ENCODE results near the gene TCF23.

The TCF23 gene

DNA sequence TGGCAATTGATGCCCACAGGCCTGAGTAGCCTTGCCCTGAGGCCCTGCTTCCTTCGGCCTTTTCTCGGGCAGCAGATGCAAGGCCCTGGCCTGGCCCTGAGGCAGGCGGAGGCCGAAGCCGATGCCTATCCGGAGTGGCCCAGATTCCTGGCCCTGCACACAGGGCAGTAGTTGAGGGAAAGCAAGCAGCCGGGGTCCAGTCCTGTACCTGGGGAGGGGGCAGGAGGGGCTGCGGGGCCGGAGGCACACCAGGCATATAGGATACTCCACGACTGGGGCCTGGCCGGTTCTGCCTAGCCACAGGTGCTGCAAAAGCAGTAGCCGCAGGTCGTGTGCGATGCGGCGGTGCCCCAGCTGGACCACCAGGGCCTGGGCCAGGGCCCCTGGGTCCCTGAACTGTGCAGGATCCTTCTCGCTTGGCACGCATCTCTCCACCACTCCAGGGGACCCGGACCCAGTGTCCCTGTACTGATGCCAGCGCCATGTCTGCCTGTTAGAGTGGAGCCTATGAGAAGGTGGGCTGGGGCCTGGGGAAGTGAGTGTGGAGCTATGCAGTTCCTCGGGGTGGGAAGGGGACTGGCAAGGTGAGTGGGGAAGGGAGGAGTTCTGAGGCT lies 11.4 kb upstream of the TCF23 start:
- peaks cover 29% of the 10 kb centered on the region for H3K4me1 ChIP-seq
- no peaks in the 10 kb centered on the region for H3K9me3 ChIP-seq
- H4K20me1 ChIP-seq = peaks cover 18% of the 10 kb centered on the region
- H3K36me3 ChIP-seq = peaks cover 8% of the 10 kb centered on the region
- no peak overlapping the region for H3K27ac ChIP-seq
- H3K27me3 ChIP-seq = no peaks in the 10 kb centered on the region
- no peak overlapping the region for H3K4me3 ChIP-seq
- no peak overlapping the region for H3K4me2 ChIP-seq
- no peak for TF ChIP-seq Cebpa-rat (IDR thresholded peaks at IDR 0.05)
- H3K9ac ChIP-seq = no peak overlapping the region

DNA sequence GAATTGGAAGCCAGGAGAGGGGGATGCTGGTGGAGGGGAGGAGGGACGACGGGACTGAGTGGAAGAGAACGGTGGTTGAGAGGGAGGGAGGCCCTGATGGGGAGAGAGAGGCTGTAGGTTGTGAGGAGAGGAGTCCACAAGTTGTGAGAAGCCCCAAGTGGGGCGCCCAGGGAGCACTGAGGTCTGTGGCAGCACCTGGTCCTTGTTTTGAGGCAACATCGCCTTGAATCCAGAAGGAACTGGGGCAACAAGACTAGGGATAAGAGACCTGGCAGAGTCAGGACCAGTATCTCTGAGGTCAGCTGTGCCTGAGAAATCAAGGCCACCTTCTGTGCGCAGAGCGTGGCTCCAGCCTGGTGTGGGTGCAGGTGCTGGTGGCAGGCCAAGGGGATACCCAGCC lies 10.7 kb upstream of the TCF23 start:
- no peak for TF ChIP-seq Cebpa-rat (IDR thresholded peaks at IDR 0.05)
- Histone ChIP-seq H3K4me1 (peaks cover 23% of the 10 kb centered on the region), H4K20me1 (peaks cover 11% of the 10 kb centered on the region), H3K9ac (no peak overlapping the region), H3K9me3 (no peaks in the 10 kb centered on the region), H3K4me3 (no peak overlapping the region), H3K27me3 (no peaks in the 10 kb centered on the region), H3K4me2 (no peak overlapping the region), H3K36me3 (peaks cover 1% of the 10 kb centered on the region; the same call in 1 of the 2 replicates), H3K27ac (no peak overlapping the region)

DNA sequence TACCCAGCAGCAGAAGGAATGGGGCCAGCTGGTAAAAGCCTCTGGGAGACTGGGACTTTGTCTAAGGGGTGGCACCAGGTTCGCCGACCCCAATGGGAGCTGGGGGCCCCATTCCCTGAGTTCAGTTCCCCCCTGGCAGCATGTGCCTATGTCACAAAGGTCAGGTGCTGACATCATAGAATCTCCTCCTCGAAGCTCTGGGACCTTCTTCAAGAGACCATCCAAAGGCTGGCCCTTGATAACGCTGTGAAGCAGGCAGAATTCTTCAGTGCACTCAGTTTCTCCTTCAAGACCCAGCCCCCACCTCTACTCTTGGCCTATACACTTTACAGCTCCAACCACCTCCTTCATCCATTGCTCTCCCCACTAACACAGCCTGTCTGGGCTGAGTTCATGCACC lies 9.5 kb upstream of the TCF23 start, which contains the start of gene PRR30:
Gene PRR30 (minus strand): TSS at position 101 of the 400 bp plus-strand sequence. CDS start 1,081 bp downstream, outside the sequence.
- H3K4me1 ChIP-seq = peaks cover 16% of the 10 kb centered on the region
- no peak for TF ChIP-seq Cebpa-rat (IDR thresholded peaks at IDR 0.05)
- no peak within 1 kb of the TSS for H3K4me2 ChIP-seq
- no peaks in the 10 kb centered on the region for H3K9me3 ChIP-seq
- no peak within 1 kb of the TSS for H3K4me3 ChIP-seq
- no peak within 1 kb of the TSS for H3K9ac ChIP-seq
- H3K27me3 ChIP-seq = no peaks in the 10 kb centered on the region
- no peaks in the 10 kb centered on the region for H3K36me3 ChIP-seq
- H3K27ac ChIP-seq = no peak within 1 kb of the TSS
- H4K20me1 ChIP-seq = no peaks in the 10 kb centered on the region

DNA sequence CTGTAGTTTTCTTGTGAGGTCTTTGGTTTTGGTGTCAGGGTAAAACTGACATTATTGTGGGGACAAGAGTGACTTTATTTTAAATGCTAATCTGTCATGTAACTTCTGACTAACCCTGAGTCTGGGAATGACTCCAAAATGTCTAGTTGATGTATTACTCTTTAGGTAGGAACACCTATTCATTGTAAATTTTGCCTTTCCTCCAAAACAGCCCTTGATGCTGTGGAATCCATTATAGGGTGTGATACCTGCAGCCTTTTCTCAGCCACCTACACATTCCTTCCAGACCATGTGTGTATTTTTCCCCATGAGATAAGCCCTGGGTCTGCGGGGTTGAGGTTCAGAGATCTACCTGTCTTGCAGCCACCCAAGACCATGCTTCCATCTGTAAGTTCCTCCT lies 5.5 kb upstream of the TCF23 start:
- no peak overlapping the region for H3K4me3 ChIP-seq
- H3K27me3 ChIP-seq = no peaks in the 10 kb centered on the region
- no peak for TF ChIP-seq Cebpa-rat (IDR thresholded peaks at IDR 0.05)
- peaks cover 14% of the 10 kb centered on the region for H3K4me1 ChIP-seq
- no peak overlapping the region for H3K9ac ChIP-seq
- no peak overlapping the region for H3K4me2 ChIP-seq
- no peaks in the 10 kb centered on the region for H3K9me3 ChIP-seq
- H3K36me3 ChIP-seq = no peaks in the 10 kb centered on the region
- no peak overlapping the region for H3K27ac ChIP-seq
- H4K20me1 ChIP-seq = no peaks in the 10 kb centered on the region

DNA sequence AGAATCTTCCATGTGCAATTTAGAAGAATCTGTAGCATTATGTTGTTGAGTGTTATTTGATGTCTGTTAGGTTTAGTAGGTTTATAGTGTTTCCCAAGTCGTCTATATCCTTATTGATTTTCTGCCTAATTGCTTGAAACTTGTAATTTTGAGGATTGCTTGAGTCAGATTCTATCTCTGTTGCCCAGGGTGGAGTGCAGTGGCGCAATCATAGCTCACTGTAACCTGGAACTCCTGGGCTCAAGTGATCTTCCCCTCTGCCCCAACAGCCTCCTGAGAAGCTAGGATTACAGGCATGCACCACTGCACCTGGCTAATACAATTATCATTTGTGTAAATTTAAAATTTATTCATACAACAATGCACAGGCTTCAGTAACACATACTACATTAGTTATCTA lies 3.1 kb upstream of the TCF23 start:
- Histone ChIP-seq H4K20me1 (no peaks in the 10 kb centered on the region), H3K9me3 (no peaks in the 10 kb centered on the region), H3K4me3 (no peak overlapping the region), H3K36me3 (no peaks in the 10 kb centered on the region), H3K9ac (no peak overlapping the region), H3K4me2 (no peak overlapping the region), H3K27ac (no peak overlapping the region), H3K27me3 (no peaks in the 10 kb centered on the region), H3K4me1 (peaks cover 14% of the 10 kb centered on the region)
- no peak for TF ChIP-seq Cebpa-rat (IDR thresholded peaks at IDR 0.05)

DNA sequence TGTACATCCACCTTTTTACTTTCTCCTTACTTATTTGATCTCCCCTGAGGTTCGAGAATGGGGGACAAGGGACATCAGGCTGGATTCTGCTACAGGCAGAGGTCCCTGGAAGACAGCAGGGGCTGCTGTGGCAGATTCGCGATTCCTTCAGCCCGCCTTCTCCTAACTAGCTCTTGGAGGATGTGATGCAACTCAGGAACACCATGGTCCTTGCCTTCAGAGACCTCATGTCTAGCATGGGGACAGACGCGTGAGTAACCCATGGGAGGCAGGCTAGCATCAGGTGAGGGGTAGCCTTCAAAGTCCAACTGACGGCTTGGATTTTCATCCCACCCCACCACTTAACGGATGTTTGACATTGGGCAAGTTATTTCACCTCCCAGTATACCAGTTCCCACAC lies 869 bp upstream of the TCF23 start:
- no peaks in the 10 kb centered on the region for H3K9me3 ChIP-seq
- no peaks in the 10 kb centered on the region for H3K27me3 ChIP-seq
- H3K27ac ChIP-seq = no peak overlapping the region
- no peak for TF ChIP-seq Cebpa-rat (IDR thresholded peaks at IDR 0.05)
- peak overlapping the region; percentile 45 for H3K4me2 ChIP-seq
- no peaks in the 10 kb centered on the region for H4K20me1 ChIP-seq
- H3K4me1 ChIP-seq = peaks cover 14% of the 10 kb centered on the region
- no peak overlapping the region for H3K9ac ChIP-seq
- no peaks in the 10 kb centered on the region for H3K36me3 ChIP-seq
- no peak overlapping the region for H3K4me3 ChIP-seq

DNA sequence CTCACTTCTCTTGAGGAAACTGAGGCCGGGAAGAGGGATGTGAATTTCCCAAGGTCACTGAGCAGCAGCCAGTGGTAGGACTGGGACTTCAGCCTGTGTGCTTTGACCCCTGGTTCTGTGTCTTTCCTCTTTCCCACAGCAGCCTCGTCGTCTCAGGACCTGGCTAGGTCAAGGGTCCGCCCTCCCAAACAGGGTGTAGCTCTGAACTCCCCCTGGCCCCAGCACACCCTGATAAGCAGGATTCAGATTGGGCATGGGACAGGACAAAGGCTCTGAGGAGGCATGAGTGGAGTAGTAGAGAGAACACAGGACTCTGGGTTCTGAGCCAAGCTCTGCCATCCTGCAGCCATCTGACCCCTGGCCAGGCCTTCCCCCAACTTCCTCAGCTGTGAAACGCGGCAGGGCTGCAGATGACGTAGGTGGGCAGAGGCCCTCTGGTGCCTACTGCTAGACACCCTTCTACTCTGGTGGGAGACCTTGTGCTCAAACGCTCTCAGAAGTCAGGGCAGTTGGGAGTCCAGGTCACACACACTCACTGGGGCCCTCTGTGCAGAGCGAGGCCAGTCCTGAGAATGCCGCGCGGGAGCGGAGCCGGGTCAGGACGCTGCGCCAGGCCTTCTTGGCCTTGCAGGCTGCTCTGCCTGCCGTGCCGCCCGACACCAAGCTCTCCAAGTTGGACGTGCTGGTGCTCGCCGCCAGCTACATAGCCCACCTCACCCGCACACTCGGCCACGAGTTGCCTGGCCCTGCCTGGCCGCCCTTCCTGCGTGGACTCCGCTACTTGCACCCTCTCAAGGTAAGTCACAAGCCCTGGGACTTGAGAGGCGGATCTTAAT lies 984 bp downstream of the TCF23 start:
- Histone ChIP-seq H3K4me1 (peaks cover 14% of the 10 kb centered on the region), H3K36me3 (no peaks in the 10 kb centered on the region), H3K9ac (no peak overlapping the region), H3K4me3 (no peak overlapping the region), H3K27ac (no peak overlapping the region), H3K9me3 (no peaks in the 10 kb centered on the region), H3K27me3 (no peaks in the 10 kb centered on the region), H4K20me1 (no peaks in the 10 kb centered on the region), H3K4me2 (no peak overlapping the region)
- TF ChIP-seq Cebpa-rat (IDR thresholded peaks at IDR 0.05) = no peak

DNA sequence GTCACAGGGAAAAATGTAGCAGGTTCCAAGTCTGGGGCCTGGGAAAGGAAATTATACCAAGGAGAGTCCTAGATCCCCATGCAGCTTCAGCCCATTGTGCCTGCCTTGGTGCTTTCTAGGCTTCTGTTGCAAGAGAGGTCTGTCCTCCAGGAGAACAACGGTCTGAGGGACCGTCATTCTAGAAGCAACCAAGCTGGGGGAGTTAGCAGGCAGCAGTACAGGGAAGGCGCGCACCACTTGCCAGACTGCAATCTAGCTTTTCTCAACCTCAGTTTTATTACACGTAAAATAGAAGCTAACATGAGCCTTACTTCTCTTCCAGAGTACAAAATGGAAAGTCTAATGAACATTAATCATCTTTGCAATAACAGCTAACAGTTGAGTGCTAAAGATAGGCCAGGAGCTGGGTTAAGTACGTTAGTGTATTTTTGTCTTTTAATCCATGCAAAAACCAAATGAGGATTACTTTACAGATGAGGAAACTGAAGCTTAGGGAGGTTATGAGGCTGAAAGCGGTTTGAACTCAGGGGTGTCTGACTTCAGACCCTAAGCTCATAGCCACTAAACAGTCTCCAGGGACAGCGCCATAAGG lies 1.9 kb downstream of the TCF23 start:
- H3K27ac ChIP-seq = no peak overlapping the region
- H4K20me1 ChIP-seq = no peaks in the 10 kb centered on the region
- no peaks in the 10 kb centered on the region for H3K9me3 ChIP-seq
- TF ChIP-seq Cebpa-rat (IDR thresholded peaks at IDR 0.05) = no peak
- no peak overlapping the region for H3K9ac ChIP-seq
- H3K4me1 ChIP-seq = peaks cover 14% of the 10 kb centered on the region
- H3K36me3 ChIP-seq = no peaks in the 10 kb centered on the region
- H3K4me3 ChIP-seq = no peak overlapping the region
- no peaks in the 10 kb centered on the region for H3K27me3 ChIP-seq
- no peak overlapping the region for H3K4me2 ChIP-seq

DNA sequence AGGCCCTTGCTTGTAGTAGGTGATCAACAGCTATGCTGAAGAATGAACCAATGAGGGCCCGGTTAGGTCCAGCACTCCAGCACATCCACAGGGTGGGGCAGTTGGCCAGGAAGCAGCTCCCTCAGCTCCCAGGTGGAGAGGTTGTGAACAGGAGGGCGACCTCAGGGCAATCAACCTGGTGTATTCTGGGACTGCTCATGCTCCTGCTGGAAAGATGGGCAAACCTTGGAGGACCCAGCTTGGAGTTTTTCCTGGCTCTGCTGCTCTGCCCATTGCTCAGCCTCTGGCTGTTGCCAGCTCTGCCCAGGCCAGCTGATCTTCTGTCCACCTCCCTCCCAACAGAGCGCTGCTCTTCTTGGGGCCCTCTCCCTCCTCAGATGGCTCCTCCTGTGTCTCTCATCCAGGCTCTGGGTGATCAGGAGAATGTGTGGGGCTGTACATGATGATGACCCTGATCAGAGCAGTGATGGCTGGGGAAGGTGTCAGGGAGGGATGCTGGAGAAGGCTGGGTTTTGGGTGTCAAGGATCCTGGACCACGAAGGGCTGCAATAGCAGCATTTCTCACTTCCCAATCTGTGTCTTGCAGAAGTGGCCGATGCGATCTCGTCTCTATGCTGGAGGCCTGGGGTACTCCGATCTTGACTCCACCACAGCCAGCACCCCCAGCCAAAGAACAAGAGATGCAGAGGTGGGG lies 3.4 kb downstream of the TCF23 start:
- no peaks in the 10 kb centered on the region for H3K9me3 ChIP-seq
- TF ChIP-seq Cebpa-rat (IDR thresholded peaks at IDR 0.05) = no peak
- no peaks in the 10 kb centered on the region for H4K20me1 ChIP-seq
- no peaks in the 10 kb centered on the region for H3K36me3 ChIP-seq
- no peak overlapping the region for H3K9ac ChIP-seq
- H3K27me3 ChIP-seq = no peaks in the 10 kb centered on the region
- no peak overlapping the region for H3K4me3 ChIP-seq
- H3K27ac ChIP-seq = no peak overlapping the region
- no peak overlapping the region for H3K4me2 ChIP-seq
- H3K4me1 ChIP-seq = peaks cover 10% of the 10 kb centered on the region

Data from BLaER1 (cell line).